Nucleus accumbens (tissue), 56 donors: ENCODE results near the gene ZCCHC14.
"Not testable (repeated sequence)": the region's sequence is repeated elsewhere in the genome, so short reads cannot be mapped to it uniquely, and the experiment has no call there.

ENCODE experiments used
- DNase-seq, 56 donors: peaks; one replicate each; lab custom pipeline; 2025; lab: John Stamatoyannopoulos, UW

Gene ZCCHC14

GRCh38 chr16:87371261-87371866, 121.5 kb downstream of the ZCCHC14 start:
- no peak for DNase-seq

- DNase-seq, result peak in 4 of 56 donors; percentile 15 to 31 (median 20)
Measured at GRCh38 chr16:87369796-87370719, 122.8 kb downstream of the ZCCHC14 start.

GRCh38 chr16:87369117-87369765, 123.6 kb downstream of the ZCCHC14 start:
- no peak for DNase-seq

GRCh38 chr16:87368029-87368770, 124.6 kb downstream of the ZCCHC14 start:
- DNase-seq, result no peak

GRCh38 chr16:87367529-87367928, 125.3 kb downstream of the ZCCHC14 start:
- DNase-seq, result no peak

- DNase-seq, result no peak
Measured at GRCh38 chr16:87366930-87367329, 125.9 kb downstream of the ZCCHC14 start.

- DNase-seq, result no peak
Measured at GRCh38 chr16:87366288-87366687, 126.5 kb downstream of the ZCCHC14 start.

- no peak for DNase-seq
Measured at GRCh38 chr16:87365021-87365713, 127.7 kb downstream of the ZCCHC14 start.

- no peak for DNase-seq
Measured at GRCh38 chr16:87363771-87364455, 128.9 kb downstream of the ZCCHC14 start.

- not testable (repeated sequence) for DNase-seq
Measured at GRCh38 chr16:87362828-87363559, 129.8 kb downstream of the ZCCHC14 start.

- DNase-seq, result no peak
Measured at GRCh38 chr16:87361916-87362619, 130.8 kb downstream of the ZCCHC14 start.

- no peak for DNase-seq
Measured at GRCh38 chr16:87360862-87361610, 131.8 kb downstream of the ZCCHC14 start.

- no peak for DNase-seq
Measured at GRCh38 chr16:87359121-87359520, 133.7 kb downstream of the ZCCHC14 start.

GRCh38 chr16:87358696-87359095, 134.1 kb downstream of the ZCCHC14 start:
- DNase-seq, result no peak

GRCh38 chr16:87358250-87358649, 134.6 kb downstream of the ZCCHC14 start:
- DNase-seq, result no peak

GRCh38 chr16:87356491-87356853, 136.4 kb downstream of the ZCCHC14 start:
- DNase-seq, result no peak
